Pancreas (tissue), 10 donors: ENCODE measurements around the gene RNF40. TPM values are rescaled to one million over a fixed set of nuclear protein-coding genes. Genes with fewer than 3 reads are reported as not detected.

ENCODE experiments used
- ATAC-seq, 4 donors: fragments of 200-7000 bp; cut with Tn5 transposase; one replicate each; pipeline versions ENCODE4 v1.8.0 to v1.9.1; 2020; ENCODE audit warnings: mild to moderate bottlenecking in 4 of 4, moderate library complexity in 4 of 4
- DNase-seq, 6 donors: peaks; one replicate each; pipeline ENCODE4 v3.0.0-alpha.2; 2020
- FAIRE-seq: peaks from 2 replicates; lab custom pipeline; 2012; peaks lifted over from hg19 to GRCh38; lab: Jason Lieb, UNC
- H3K27ac ChIP-seq, 4 donors: fragments of 200-600 bp; sonication (generic); 1 replicate in 3 of 4; 2 replicates in 1 of 4; pipeline versions ENCODE4 v1.5.0 to v1.8.0; 2020
- H3K27me3 ChIP-seq, 4 donors: fragments of 200-600 bp; one replicate each; pipeline ENCODE4 v1.8.0; 2021
- H3K36me3 ChIP-seq, 3 donors: fragments of 200-600 bp; sonication (generic) in 1 of 3; one replicate each; pipeline versions ENCODE4 v1.5.0 to v1.8.0; 2020 to 2021
- H3K4me1 ChIP-seq, 3 donors: fragments of 200-600 bp; one replicate each; pipeline ENCODE4 v1.8.0; 2021
- H3K4me3 ChIP-seq, 4 donors: fragments of 200-600 bp; sonication (generic) in 2 of 4; one replicate each; pipeline versions ENCODE4 v1.5.0 to v1.8.0; 2020 to 2021
- H3K9me3 ChIP-seq, 4 donors: fragments of 200-600 bp; one replicate each; pipeline ENCODE4 v1.8.0; 2021
- CTCF ChIP-seq, 4 donors: fragments of 200-600 bp; sonication (generic) in 3 of 4; IDR thresholded peaks; one replicate each; pipeline versions ENCODE4 v1.5.0 to v1.8.0; 2021; ENCODE audit warnings: antibody characterized with exemption in 4 of 4
- WGBS, 2 donors: extraction: QIAGEN DNeasy Blood & Tissue Kit; methylation state at CpG; one replicate each; pipeline ENCODE4 v1.1.7; 2013; 5-methylcytosine and 5-hydroxymethylcytosine counted together
- intact Hi-C, 3 donors: fragments of 100-400 bp; cut with DNase I; formaldehyde crosslinking; loops; one replicate each; pipeline versions ENCODE4 v1.11.1 to v1.14.2; 2022
- polyA plus RNA-seq, 2 donors: library from polyadenylated mRNA; stranded (reverse); fragments of 200-250 nt; gene quantifications; one replicate each; pipeline ENCODE4 v1.2.3, GENCODE V29; 2013
- total RNA-seq, 6 donors: library from RNA; stranded (reverse); fragmentation: NEBNext Ultra II Directional in 4 of 6; extraction: Animal tissue kit (Norgen Biotek cat#: 25700) in 4 of 6; gene quantifications; one replicate each; pipeline versions ENCODE4 v1.2.1 to v1.2.4, GENCODE V29; 2021 to 2023
- donor health status: healthy with polysubstance abuse.
- donor health status: DM: no; HTN: no; CAD: no; lungs with moderate emphysema.
- donor health status: DM: no; HTN: no; CAD: no.
- donor health status: control.
- donor health status: control.
- donor health status: Bipolar disorder and iron deficiency.
- donor health status: DM: yes; HTN: yes; CAD: no.
- donor health status: DM: no; HTN: no; CAD: no.
- donor health status: DM: no; HTN: no; CAD: no.
- donor health status: DM: yes; HTN: yes; CAD: no.

Gene RNF40
- total and polyA plus RNA-seq, 8 donors = 37.7 to 68.4 (median 42.5) TPM

GRCh38 chr16:30755955-30756780, 6.0 kb upstream of the RNF40 start:
- Histone ChIP-seq H3K4me3 (no peak overlapping the region), H3K27me3 (no peaks in the 10 kb centered on the region), H3K27ac (no peak overlapping the region), H3K9me3 (no peaks in the 10 kb centered on the region), H3K4me1 (peaks cover 0 to 7% (median 4%) of the 10 kb centered on the region in 3 donors), H3K36me3 (peaks cover 0 to 4% (median 0%) of the 10 kb centered on the region in 3 donors)
- no peak for FAIRE-seq
- 91 to 93% methylated on average over 18 to 20 of the region's 20 CpGs for WGBS, 2 donors
- intact Hi-C loops = no loop called here
- DNase-seq = peak in 2 of 6 donors; percentile 30 to 61
- TF ChIP-seq CTCF (IDR thresholded peaks at IDR 0.05) = no peak
- ATAC-seq = no peak

- H3K4me1 ChIP-seq = peaks cover 0 to 9% (median 6%) of the 10 kb centered on the region in 3 donors
- H3K9me3 ChIP-seq = no peaks in the 10 kb centered on the region
- H3K27ac ChIP-seq = no peak overlapping the region
- ATAC-seq (no peak), FAIRE-seq (no peak), DNase-seq (peak in 1 of 6 donors; percentile 36)
- H3K4me3 ChIP-seq = no peak overlapping the region
- H3K27me3 ChIP-seq = no peaks in the 10 kb centered on the region
- no peak for TF ChIP-seq CTCF (IDR thresholded peaks at IDR 0.05)
- peaks cover 0 to 4% (median 0%) of the 10 kb centered on the region in 3 donors for H3K36me3 ChIP-seq
- whole genome bisulfite sequencing, 2 donors = 93 to 96% methylated on average over 13 of the region's 13 CpGs
- intact Hi-C loops = no loop called here
These were observed 5.4 kb upstream of the RNF40 start for GRCh38 chr16:30756781-30757100.

GRCh38 chr16:30757316-30757715, 4.8 kb upstream of the RNF40 start:
- Histone ChIP-seq H3K27ac (no peak overlapping the region), H3K9me3 (no peaks in the 10 kb centered on the region), H3K27me3 (no peaks in the 10 kb centered on the region), H3K4me3 (no peak overlapping the region), H3K4me1 (peaks cover 0 to 9% (median 6%) of the 10 kb centered on the region in 3 donors), H3K36me3 (peaks cover 0 to 4% (median 0%) of the 10 kb centered on the region in 3 donors)
- WGBS, 2 donors = 79 to 80% methylated on average over 7 of the region's 7 CpGs
- DNase-seq (peak in 2 of 6 donors; percentile 22 to 40), FAIRE-seq (no peak), ATAC-seq (no peak)
- intact Hi-C loops = no loop called here
- no peak for TF ChIP-seq CTCF (IDR thresholded peaks at IDR 0.05)

- H3K27ac ChIP-seq = peak overlapping the region in 2 of 4 donors; percentile 27 to 33
- peaks cover 7 to 18% (median 13%) of the 10 kb centered on the region in 3 donors for H3K4me1 ChIP-seq
- no peak for FAIRE-seq
- H3K4me3 ChIP-seq = no peak overlapping the region
- no peak for ATAC-seq
- no peaks in the 10 kb centered on the region for H3K9me3 ChIP-seq
- H3K36me3 ChIP-seq = peaks cover 0 to 5% (median 2%) of the 10 kb centered on the region in 3 donors
- intact Hi-C loops = no loop called here
- 83 to 90% methylated on average over 10 of the region's 10 CpGs for WGBS, 2 donors
- DNase-seq = peak in 3 of 6 donors; percentile 12 to 37 (median 25)
- H3K27me3 ChIP-seq = no peaks in the 10 kb centered on the region
- TF ChIP-seq CTCF (IDR thresholded peaks at IDR 0.05) = no peak
These were observed 3.1 kb upstream of the RNF40 start for GRCh38 chr16:30758988-30759491.
